GM19324 (cell line): ENCODE data around the gene SDCCAG8.

Experiments used
- ATAC-seq: cut with Tn5 transposase; IDR thresholded peaks from one replicate; pipeline ENCODE4 v1.9.1; 2021; ENCODE audit warnings: mild to moderate bottlenecking, moderate library complexity; ENCODE audit not compliant: unreplicated experiment, low FRiP score

SDCCAG8 gene

DNA sequence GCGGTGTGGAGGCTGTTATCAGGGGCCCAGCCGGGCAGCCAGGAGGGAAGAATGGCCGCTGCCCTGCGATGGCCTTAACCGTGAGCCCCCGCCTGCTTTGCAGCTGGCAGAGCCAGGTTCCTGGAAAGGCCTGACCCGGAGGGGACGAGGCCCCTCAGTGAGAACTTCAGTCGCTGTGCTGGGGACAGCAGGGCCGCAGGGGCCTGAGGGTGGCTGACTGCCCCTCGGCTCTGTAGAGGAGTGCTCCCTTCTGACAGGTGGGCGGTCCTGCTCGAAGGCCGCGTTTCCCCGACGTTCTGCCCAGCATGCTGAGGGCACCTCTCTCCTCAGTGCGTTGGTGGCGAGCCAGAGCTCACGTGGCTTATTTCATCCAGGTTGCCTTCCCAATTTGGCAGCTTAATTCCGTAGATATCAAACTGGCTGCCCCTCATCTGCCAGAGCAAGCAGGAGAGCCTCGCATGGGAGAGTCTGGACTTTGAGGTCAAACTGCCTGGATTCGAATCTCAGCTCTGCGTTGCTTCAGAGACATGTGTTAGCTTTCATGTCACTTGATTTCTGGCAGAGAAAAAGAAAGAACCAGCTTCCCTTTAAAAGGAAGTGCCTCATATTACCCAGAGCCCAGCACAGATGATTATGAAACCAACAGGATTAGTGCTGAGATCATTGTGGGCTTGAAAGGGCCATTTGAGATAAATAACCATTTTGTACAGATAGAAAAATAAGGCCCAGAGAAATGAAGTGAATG, 239.8 kb downstream of the SDCCAG8 start:
- no peak for ATAC-seq

DNA sequence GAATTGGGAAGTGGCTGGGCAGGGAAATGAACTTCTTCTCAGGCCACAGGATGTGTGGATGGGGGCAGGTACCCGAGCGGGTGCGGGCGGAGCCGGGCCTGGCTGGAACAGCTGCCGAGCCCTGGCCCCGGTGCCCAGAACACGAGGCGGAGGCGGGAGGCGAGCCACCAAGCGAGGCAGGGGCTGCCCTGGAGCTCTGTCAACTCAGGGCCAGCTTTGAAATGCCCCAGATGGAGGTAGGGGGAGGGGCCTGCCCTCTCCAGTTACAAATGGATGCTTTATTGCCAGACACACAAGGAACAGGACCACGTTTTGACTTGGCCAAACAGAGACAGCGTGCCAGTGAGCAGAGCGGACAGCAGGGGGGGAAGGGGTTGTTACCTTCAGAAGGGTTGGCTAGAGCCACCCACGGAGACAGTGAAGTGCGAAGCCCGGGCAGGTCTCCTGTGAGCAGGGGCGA, 240.4 kb downstream of the SDCCAG8 start:
- no peak for ATAC-seq

DNA sequence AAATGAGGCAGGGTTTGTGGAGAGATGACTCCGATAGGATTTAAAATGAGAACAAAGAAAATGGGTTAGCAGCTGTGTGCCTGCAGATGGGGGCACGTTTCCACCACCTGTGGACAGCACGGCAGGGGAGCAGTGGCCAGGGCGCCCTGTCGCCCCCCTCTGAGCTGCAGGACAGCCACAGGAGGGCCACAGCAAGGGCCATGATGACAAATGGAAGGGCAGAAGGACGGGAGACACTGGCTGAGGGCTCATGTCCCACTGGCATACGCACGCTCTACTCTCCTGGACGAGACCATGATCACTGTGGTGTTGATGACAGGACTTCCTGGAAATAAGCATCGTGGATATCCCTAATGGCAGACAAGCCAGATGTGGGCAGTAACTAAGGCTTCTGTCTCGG, 241.0 kb downstream of the SDCCAG8 start:
- ATAC-seq, result no peak

- ATAC-seq, result no peak
These were observed 242.3 kb downstream of the SDCCAG8 start for GRCh38 chr1:243497939-243498681.

DNA sequence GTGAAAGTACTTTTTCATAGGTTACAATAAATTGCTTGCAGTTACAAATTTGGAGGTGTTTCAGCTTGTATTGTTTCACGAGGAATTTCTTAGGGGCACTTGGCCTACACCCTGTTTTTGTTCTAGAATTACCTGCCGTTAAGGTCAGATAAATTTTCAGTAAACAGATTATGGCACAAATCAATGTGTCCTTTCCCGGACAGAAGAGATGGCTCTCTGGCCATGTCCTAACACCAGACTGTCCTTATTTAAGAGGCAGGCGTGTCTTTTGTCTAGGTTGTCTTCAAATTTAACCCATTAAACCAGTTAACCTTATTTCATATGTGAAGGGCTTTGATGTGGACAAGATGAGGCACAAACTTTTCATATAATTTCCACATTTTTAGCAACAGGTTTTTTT, 243.4 kb downstream of the SDCCAG8 start:
- ATAC-seq, result no peak

DNA sequence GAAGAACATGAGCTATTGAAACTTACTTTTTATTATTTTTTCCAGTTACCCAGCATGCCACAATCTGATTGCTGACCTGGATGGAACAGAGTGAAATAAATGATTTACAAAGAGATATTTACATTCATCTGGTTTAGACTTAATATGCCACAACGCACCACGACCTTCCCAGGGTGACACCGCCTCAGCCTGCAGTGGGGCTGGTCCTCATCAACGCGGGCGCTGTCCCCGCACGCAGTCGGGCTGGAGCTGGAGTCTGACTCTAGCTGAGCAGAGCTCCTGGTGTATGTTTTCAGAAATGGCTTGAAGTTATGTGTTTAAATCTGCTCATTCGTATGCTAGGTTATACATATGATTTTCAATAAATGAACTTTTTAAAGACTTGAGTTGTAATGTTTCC, 243.9 kb downstream of the SDCCAG8 start:
- no peak for ATAC-seq

DNA sequence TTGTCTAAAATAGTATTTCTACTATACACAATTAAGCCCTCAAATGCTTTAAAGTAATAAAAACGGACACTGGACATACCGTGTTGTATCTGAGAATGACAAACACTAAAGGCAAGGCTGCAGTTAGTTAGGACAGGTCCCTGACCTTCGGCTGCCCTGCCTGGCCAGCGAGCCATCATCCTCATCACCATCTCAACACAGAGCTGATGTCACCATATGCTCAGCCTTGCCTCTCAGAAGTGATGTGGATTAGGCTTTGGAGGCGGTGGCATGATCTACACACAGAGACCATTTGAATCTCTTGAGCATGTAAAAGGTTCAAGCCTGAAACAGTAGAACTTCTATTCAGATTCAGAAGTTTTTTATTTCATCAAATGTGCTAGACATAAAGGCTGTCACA, 244.7 kb downstream of the SDCCAG8 start:
- no peak for ATAC-seq

DNA sequence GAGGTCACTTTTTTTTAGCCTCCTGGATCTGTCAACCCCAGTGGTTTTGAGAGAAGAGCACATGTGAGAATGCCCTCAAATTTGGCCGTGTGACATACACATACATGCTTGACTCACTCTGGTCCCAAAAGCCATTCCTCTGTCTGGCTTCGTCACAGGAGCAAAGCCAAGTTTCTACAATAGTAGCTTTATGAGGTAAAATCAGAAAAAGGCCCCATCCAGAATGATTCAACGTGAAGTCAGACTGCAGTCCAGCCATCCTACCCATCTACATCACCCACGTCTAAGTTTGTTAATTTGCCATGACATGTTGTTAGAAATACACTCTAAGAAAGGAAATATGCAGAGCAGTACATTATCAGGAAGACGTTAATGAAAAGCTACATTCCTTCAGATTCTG, 245.2 kb downstream of the SDCCAG8 start:
- ATAC-seq, result no peak

GRCh38 chr1:243503155-243503554, 247.3 kb downstream of the SDCCAG8 start:
- ATAC-seq, result no peak

GRCh38 chr1:243505986-243506689, 250.3 kb downstream of the SDCCAG8 start:
- ATAC-seq, result no peak

DNA sequence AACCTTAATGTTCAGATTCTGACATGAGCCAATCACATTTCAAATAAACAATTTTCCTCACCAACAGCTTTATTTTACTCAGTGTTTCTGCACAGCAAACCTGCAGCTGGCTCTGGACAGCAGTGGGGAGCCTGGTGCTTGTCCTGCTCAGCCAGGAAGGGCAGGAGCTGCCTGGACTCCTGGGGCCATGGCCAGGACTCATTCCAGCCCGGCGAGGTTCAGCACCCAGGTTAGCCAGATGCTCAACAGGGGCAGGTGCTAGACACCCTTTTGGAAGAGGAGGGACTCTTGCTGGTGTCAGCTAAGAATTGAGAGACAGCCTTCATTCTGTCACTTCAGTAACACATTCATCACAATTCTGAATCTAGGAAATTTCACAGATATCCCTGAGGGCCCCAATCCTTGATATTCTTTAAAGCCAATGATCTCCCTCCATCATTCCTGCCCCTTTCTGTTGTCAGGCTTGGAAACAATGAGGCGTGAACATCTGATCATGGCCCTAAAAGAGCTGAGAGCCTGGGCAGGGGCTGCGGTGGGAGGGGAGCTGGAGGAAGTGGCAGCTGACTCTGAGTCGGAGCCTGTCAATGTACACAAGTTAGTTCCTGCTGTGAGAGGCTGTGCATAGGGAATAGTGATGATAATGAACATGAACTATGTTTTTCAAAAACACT, 251.3 kb downstream of the SDCCAG8 start:
- no peak for ATAC-seq

- ATAC-seq, result no peak
These were observed 251.9 kb downstream of the SDCCAG8 start for GRCh38 chr1:243507672-243508302.

GRCh38 chr1:243508303-243508713, 252.5 kb downstream of the SDCCAG8 start:
- ATAC-seq, result peak; percentile 57

GRCh38 chr1:243508943-243509342, 253.1 kb downstream of the SDCCAG8 start:
- no peak for ATAC-seq

DNA sequence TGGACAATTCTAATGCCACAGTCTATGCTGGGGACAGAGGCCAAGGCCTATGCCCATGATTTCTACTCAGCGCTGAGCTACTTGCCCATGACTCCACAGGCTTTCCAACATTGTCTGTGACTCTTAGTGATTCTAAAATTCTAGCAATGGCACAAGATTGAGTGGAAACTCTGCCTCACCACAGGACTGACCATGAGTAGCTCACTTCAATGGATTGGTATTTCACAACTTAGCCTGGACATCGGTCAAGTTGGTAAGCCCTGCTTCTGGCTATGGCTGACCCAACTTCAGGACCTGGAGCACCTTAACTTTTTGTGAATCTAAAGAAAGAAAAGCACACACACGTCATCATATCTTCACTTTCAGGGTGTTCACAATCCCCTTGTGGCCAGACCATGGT, 255.1 kb downstream of the SDCCAG8 start:
- no peak for ATAC-seq

DNA sequence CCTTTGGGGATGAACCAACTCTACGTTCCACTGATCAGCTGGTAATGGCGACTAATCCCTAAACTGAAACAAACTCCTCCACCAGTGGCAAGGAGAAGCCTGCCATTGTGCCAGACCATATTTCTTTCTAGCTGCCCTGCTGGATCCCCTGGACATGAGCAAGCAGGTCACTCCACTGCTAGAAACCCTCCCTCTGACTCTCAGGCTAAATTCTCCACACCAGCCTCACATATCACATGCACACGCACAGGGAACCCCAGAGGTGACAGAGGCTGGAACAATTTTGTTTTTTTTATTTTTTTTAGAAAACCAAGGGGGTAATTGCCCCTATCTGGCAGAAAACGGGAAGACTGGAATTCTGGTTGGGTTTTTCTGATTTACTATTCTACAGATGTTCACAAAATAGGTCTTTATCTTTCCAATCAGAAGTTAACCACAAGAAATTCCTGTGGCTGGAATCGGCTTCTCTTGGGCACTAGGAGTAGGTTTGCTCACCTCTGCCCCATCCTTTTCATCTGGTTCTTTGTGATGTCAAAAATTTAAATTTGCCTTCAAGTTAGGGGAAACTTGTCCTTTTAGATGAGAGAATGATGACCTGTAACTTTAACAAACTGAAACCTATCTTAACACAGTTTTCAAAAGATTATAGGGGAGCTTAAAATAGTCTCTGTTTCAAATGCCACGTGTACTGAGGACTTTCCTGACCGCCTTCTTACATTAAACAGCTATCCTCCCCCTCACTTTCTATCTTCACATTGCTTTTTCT, 258.1 kb downstream of the SDCCAG8 start:
- ATAC-seq, result no peak

GRCh38 chr1:243514927-243515326, 259.1 kb downstream of the SDCCAG8 start:
- no peak for ATAC-seq

- ATAC-seq, result no peak
These were observed 265.0 kb downstream of the SDCCAG8 start for GRCh38 chr1:243520831-243521230.

GRCh38 chr1:243523766-243524165, 267.9 kb downstream of the SDCCAG8 start:
- no peak for ATAC-seq

GRCh38 chr1:243525085-243525487, 269.2 kb downstream of the SDCCAG8 start:
- no peak for ATAC-seq
